GM19099 (cell line): ENCODE data around the gene RPS6KB2.
A peak's percentile ranks its signal among the peaks of the same experiment; 100 is the strongest.

Experiments used
- POLR2A ChIP-seq: IDR thresholded peaks from 3 replicates; pipeline ENCODE4 v1.6.1; 2011; ENCODE audit warnings: low read depth; ENCODE audit not compliant: insufficient read length; ENCODE audit errors: extremely low read depth

RPS6KB2 gene

DNA sequence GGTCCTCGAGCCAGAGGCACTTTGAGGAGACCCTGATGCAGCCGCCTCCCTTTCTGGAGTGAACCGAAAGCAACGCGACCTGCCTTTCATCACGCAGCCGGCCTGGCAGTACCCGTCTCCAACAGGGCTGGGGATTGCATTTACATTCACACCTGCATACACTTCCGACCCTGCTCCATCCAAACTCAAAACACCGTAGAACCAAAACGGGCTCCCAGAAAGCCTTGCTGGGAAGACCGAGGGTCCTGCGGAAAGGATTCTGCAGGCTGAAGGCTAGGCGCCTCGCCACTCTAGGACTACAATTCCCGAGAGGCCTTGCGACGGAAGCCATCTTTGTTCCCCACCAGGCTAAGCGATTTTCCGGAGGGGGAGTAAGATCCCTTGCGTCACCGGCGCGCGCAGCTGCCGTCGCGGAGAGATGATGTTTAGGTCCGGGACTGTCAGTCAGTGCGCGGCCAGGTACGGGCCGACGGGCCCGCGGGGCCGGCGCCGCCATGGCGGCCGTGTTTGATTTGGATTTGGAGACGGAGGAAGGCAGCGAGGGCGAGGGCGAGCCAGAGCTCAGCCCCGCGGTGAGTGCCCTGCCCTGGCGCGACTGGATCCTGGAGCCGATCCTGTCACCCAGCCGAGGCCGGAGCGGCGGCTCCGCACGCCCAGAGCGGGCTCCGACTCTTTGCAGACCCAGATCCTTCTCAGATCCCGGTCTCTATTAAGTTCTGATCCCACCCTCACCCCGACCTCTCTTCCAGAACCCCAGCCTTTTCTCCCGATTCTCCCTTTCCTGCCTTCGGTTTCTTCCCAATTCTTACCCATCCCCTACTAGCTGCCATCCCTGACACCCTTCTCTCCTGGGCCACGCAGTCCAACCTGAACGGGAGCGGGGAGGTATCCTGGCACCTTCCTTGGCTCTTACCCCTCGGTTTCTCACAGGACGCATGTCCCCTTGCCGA, at the start of gene RPS6KB2:
RPS6KB2 (plus strand) TSS at position 443 of the 950 bp plus-strand sequence; CDS start at position 495, 52 bp downstream.
- TF ChIP-seq POLR2A = peak; percentile 81

DNA sequence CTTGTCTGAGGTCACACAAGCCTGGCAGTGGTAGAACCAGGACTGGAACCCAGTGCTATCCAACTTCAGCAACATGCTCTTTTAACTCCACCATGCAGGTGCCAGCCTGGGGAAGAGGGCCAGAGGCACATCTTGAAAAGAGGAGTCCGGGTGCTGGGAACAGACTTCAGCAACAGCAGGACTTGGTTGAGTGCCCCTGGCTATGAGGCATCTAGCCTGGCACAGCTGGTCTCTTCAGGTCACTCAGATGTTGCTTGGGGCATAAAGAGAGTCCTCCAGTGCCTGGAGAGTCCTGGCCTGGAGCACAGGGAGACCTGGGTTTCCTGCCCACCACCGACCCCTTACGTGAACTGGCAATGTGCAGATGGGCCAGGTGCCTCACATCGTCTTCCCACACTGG, 49.8 kb upstream of the RPS6KB2 start:
- TF ChIP-seq POLR2A = no peak

DNA sequence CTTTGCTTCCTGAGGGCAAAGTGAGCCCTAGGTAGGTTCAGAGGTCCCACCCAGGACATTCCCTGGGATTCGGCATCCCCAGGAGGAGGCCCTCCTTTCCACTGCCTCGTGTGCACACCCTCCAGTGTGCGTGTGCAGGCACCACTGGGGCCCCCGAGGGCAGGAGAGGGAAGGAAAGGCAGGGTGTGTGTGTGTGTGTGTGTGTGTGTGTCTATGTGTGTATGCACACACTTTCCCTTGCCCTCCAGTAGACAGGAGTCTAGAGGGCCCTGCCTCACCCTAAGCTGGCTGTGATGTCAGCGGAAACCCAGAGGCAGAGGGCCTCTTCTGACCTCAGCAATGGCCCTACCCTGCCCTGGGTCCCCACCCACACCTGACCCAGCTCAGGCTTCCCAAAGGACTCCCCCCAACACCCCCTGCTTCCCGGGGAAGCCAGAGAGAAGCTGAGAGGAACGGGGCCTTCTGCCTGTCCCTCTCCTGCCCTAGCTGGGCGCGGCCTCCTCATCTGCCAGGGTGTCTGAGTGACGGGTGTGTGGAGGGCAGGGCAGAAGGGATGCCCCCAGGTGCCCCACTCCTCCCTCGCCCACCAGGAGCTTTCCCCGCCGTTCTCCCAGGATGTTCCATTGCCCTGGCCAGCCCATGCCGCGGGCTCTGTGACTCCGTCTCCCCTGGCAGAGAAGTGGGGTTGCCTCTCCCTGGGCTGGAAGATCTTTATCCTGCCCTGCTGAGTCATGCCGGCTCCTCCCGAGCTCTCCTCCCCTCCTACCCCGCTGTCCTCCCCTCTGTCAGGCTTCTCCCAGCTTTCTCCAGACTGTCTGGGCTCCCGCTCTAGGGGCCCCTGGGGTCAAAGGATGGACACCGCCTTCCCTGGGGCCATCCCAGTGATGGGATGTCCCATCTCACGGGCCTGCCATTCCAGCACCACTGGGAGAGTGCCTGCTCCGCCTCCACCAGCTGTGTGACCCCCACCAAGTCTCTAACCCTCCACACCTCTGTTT, 48.9 kb upstream of the RPS6KB2 start:
- TF ChIP-seq POLR2A = no peak

DNA sequence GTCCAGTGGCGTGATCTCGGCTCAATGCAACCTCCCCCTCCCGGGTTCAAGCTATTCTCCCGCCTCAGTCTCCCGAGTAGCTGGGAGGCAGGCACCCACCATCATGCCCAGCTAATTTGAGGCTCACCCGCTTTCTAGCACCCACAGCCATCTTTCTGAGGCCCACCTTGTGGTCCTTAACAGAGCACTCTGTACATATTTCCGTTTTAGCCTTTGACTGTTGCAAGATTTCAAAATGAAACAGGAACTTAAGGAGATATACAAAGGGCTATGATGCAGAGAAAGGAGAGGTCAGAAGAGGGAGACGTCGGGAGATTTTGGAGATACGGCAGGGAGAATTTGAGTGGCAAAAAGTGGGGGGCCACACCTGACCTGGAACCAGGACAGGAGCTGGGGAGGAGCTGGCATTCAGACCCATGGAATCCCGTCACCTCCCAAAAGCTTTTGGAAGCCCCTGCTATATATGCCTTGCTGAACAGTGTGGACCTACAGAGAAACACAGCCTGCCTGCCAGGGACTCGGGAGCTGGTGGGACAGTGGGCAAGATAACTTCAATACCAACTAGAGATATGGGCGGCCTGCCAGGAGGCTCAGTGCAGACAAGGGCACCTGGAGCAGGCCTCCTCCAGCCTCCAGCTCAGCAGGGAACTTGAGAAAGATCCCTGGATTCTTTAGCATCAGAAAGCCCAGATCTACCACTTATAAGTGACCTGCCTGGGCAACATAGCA, 46.9 kb upstream of the RPS6KB2 start:
- TF ChIP-seq POLR2A = no peak

DNA sequence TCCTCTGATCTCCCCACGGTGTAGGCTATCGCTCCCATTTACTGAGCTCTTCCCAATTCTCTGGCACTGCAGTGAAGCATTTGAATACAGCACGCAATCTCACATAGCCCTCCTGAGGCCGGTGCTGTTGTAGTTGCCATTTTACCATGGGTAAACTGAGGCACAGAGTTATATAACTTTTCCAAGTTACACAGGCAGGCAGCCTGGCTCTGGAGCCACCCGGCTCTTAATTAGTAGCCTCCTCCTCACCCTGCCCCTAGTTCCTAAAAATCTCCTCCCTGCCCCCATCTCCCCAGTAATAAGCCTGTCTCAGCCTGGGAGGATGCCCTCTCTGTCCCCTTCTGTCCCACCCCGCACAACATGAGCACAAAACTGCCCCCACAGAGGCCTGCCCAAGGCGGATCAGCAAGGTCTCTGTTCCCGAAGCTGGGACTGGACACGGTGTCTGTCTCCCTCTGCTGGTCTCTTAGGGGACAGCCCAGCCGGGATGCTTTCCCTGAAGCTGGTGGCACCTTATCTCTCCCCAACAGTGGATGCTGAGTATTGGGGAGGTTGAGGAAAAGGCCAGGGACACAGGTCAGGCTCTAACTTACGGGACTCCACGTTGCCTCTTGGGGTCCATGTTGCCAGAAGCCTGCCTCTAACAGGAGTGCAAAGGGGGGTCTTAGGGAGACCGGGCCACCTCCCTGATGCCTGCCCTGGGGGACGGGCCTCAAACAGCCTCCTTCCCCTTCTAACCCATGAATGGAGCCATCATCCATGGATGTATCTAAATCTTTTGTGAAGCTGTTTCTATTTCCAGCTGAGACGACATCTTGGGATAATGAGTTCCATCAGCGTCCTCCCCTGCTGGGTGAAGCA, 45.8 kb upstream of the RPS6KB2 start:
- TF ChIP-seq POLR2A = no peak

DNA sequence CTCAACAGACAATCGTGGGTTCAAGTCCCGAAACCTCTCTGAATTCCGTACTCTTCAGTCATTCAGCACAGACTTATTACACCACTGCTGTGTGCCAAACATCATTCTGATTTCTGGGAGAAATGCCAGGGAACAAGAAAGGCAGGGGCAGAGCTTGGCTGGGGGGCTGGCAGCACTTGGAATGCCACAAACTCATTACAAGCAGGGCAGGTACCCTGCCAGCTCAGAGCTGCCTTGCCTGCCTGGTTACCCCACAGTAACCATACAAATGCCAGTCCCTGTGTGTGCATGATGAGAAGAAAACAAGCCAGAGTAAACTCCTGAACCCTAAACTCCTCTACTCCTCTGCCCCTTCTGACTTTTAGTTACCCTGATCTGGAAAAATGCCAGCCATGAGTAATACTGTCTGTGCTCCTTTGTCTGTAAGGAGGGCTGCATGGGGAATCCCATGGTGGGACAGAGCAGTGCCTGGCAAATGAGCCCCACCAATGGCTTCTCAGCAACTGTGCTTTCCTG, 43.4 kb upstream of the RPS6KB2 start:
- no peak for TF ChIP-seq POLR2A

DNA sequence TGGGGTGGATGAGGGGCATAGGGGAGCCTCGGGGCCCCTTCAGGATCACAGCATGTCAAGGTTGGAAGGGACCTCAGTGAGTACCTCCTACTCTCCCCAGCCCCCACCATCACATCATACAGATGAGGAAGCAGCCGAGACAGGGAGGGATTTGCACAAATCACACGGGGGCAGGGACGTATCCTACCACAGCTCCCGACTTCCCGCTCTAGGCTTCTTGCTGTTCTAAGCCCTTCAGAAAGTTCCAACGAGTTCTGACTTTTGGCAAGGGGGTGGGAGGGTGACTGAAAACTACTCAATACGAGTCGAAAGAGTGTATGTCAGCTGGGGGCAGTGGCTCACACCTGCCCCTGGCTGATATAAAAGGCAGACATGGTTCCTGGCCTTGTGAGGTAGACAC, 41.2 kb upstream of the RPS6KB2 start:
- TF ChIP-seq POLR2A = no peak

DNA sequence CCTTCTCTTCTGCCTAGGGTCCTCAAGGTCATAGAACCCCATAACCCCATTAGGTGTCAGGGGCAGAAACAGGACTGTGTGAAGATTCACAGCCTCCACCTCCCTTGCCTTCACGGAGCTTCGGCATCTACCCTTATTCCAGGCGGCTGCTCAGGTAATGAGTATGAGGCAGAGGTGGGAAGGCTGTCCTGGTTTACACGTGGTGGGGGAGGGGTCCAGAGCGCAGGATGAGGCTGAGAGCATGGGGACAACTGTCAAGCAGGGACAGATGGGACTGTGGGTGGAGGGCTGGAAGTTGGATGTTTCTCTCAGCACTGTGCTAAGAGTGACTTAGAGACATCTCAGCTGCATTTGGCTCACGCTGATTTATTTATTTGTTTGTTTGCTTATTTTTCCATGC, 40.8 kb upstream of the RPS6KB2 start:
- no peak for TF ChIP-seq POLR2A

DNA sequence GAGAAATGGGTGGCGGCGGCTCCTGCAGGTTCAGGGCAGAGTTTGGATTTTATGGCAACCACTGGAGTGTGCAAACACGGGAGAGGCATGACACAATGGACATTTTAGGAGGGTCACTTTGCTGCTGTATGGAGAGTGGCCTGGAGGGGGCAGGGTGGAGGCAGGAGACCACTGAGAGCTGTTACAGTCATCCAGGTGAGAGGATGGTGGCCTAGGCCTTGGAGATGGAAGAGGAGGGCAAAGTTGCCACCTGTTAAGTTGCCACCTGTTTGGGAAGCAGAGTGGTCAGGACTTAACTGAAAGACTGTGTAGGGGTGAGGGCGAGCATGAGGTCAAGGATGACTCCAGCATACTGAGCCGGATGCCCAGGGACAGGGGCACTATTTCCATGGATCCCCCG, 38.8 kb upstream of the RPS6KB2 start:
- TF ChIP-seq POLR2A = no peak

DNA sequence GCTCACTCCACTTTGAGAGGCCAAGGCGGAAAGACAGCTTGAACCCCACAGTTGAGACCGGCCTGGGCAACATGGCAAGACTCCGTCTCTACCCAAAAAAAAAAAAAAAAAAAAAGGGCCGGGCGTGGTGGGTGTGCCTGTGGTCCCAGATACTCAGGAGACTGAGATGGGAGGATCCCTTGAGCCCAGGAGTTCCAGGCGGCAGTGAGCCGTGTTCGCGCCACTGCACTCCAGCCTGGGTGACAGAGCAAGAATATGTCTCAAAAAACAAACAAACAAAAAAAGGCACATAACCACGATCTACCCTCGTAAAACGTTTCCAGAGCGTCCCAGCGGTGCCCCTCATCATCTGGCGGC, 37.4 kb upstream of the RPS6KB2 start:
- no peak for TF ChIP-seq POLR2A

DNA sequence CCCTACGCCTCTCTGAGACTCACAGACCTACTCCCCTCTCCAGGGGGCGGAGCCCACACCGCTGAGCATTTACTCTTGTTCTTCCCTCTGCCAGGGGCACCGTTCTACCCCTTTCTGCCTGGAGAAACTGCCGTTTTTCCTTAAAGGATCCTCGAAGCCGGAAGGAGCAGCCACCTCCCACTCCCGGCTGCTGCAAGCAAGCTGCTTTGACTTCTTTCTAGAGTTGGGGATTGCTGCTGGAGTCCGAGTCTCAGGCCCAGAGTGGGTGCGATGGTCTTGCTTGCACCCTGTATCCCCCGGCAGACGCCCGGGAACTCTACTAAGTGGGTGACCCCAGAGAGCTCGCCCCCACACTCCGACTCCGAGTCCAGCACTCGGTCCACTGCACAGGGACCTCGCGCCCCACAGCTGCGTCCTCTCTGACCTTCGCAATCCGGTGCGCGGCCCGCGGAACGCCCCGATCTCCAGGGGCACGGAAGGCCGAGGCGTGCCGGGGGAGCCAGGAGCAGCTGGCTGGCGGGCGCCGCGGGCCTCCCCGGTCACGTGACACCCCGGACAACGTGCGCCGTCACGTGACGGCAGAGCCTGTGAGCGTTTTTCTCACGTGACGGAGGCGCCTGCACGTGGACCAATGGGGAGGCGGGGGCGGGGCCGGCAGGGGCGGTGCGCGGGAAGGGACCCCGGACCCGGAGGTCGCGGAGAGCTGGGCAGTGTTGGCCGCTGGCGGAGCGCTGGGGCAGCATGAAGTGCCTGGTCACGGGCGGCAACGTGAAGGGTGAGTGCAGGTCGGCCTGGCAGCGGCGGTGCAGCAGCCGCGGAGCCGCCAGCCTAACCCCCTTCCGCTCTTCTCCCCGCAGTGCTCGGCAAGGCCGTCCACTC, 36.8 kb upstream of the RPS6KB2 start, which contains the start of gene RAD9A:
RAD9A (plus strand) TSS at position 683 of the 879 bp plus-strand sequence; CDS start at position 742, 59 bp downstream.
- peak; percentile 75 for TF ChIP-seq POLR2A

DNA sequence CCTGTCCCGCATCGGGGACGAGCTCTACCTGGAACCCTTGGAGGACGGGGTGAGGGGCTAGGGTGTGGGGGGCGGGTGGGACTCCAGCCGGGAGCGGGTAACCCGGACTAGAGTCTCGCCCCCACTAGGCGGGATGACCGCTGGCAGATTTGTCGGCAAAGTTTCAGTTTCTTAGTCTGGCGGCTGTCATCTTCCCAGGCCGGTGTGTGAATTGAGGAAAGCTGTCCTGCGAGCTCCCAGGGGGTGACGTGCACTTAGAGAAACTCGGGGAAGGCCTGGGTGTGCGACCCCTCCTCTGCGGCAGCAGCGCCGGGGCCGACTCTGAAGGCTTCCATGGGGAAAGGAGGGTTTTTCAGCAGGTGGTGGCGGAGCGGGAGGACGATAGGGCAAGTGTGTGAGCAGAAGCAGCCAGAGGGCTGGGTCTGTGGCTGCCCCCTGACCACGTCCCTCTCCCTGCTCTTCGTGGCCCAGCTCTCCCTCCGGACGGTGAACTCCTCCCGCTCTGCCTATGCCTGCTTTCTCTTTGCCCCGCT, 36.0 kb upstream of the RPS6KB2 start:
- no peak for TF ChIP-seq POLR2A
